Adrenal gland (tissue), 12 donors: Measurements from ENCODE around the gene SLC9A3. TPM values are rescaled to one million over a fixed set of nuclear protein-coding genes. Genes with fewer than 3 reads are reported as not detected.

Experiments used
- DNase-seq, 7 donors: peaks; one replicate each; pipeline ENCODE4 v3.0.0-alpha.2; 2019 to 2020
- H3K27ac ChIP-seq, 5 donors: fragments of 200-600 bp; sonication (generic) in 4 of 5; 1 replicate in 3 of 5; 2 replicates in 2 of 5; pipeline versions ENCODE4 v1.5.1 to v1.8.0; 2016 to 2020; ENCODE audit warnings: mild to moderate bottlenecking in 1 of 5
- H3K27me3 ChIP-seq: fragments of 200-600 bp; 2 replicates; pipeline ENCODE4 v1.8.0; 2021
- H3K36me3 ChIP-seq, 2 donors: fragments of 200-600 bp; replicated peaks in 1 of 2; 1 replicate in 1 of 2; 2 replicates in 1 of 2; pipeline versions ENCODE4 v1.5.1 to v1.8.0; 2018 to 2022
- H3K4me1 ChIP-seq, 2 donors: fragments of 200-600 bp; replicated peaks in 1 of 2; 1 replicate in 1 of 2; 2 replicates in 1 of 2; pipeline versions ENCODE4 v1.5.1 to v1.8.0; 2018 to 2021
- H3K4me3 ChIP-seq, 4 donors: fragments of 200-600 bp; sonication (generic) in 3 of 4; one replicate each; pipeline ENCODE4 v1.5.1; 2016 to 2018
- H3K9me3 ChIP-seq, 3 donors: fragments of 200-600 bp; sonication (generic) in 1 of 3; replicated peaks in 1 of 3; 1 replicate in 2 of 3; 2 replicates in 1 of 3; pipeline versions ENCODE4 v1.5.1 to v1.8.0; 2016 to 2021
- POLR2A ChIP-seq, 2 donors: fragments of 450-650 bp; IDR thresholded peaks; one replicate each; pipeline ENCODE4 v1.6.1; 2017; ENCODE audit warnings: antibody characterized with exemption in 2 of 2, mild to moderate bottlenecking in 2 of 2, moderate library complexity in 1 of 2
- WGBS, 4 donors: extraction: QIAGEN DNeasy Blood & Tissue Kit in 2 of 4; methylation state at CpG; one replicate each; pipeline versions ENCODE4 v1.1.5 to v1.1.7; 2013 to 2017; 5-methylcytosine and 5-hydroxymethylcytosine counted together
- intact Hi-C, 2 donors: fragments of 100-400 bp; cut with DNase I; formaldehyde crosslinking; loops; one replicate each; pipeline versions ENCODE4 v1.14.1 to v1.15.0; 2022 to 2023
- polyA plus RNA-seq, 3 donors: library from polyadenylated mRNA; stranded (reverse); fragments of 200-250 nt in 2 of 3; fragments of 350-450 nt in 1 of 3; fragmentation: Illumina TruSeq in 1 of 3; extraction: RNeasy Lipid Tissue Mini Kit (QIAGEN cat#74804) in 1 of 3; gene quantifications; one replicate each; pipeline ENCODE4 v1.2.3, GENCODE V29; 2013 to 2014
- total RNA-seq, 9 donors: library from RNA; depleted of rRNA in 4 of 9; stranded (reverse); fragments of >200 nt in 4 of 9; fragments of 120-200 nt in 1 of 9; fragmentation: NEBNext Ultra II Directional in 1 of 9; extraction: Animal tissue kit (Norgen Biotek cat#: 25700) in 1 of 9; gene quantifications; one replicate each; pipeline versions ENCODE4 v1.1.0 to v1.2.4, GENCODE V29; 2013 to 2023
- TF ChIP-seq, protein P1 (sequence below), 6 experiments: fragments of 450-650 bp in 4 of 6; fragments of 200-600 bp in 2 of 6; sonication (generic) in 1 of 6; IDR thresholded peaks; 1 replicate in 5 of 6; 2 replicates in 1 of 6; pipeline versions ENCODE4 v1.5.1 to v1.8.0; 2016 to 2021; ENCODE audit warnings: antibody characterized with exemption in 6 of 6, mild to moderate bottlenecking in 2 of 6, moderate library complexity in 1 of 6
- donor health status: healthy with polysubstance abuse.
- donor health status: Bipolar disorder and iron deficiency.
- donor health status: DM: yes; HTN: yes; CAD: no.
- donor health status: DM: no; HTN: no; CAD: no.
- donor health status: DM: no; HTN: no; CAD: no.
- donor health status: DM: yes; HTN: yes; CAD: no.

Gene SLC9A3
- total and polyA plus RNA-seq, 12 donors, result 0.83 to 5.5 (median 1.7) TPM

DNA sequence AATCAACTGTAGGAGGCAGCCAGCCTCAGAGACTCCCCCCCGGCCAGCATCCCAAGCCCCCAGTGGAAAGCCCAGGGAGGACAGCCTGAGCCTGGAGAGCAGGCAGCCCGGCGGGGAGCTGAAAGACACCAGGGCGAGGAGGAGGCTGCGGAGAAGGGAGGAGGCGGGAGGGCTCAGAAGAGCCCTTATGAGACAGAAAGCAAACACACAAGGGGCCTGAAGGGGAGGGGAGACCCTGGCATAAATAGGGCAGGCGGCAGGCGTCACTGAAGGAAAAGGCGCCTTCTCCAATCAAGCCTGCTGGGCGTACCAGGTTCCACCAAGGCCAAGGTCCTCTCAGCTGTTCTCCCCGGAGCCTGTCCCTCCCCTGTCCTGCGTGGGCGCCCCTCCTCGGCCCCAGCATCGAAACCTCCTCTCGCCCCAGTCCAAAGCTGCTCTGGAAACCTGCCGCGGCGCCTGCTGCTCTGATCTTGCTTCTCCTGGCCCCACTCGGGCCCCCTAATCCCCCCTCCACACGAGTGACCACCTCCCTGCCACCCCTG is 1.3 kb downstream of the SLC9A3 start:
- H3K9me3 ChIP-seq, result no peaks in the 10 kb centered on the region
- H3K36me3 ChIP-seq, result no peaks in the 10 kb centered on the region
- TF ChIP-seq, protein P1, sequence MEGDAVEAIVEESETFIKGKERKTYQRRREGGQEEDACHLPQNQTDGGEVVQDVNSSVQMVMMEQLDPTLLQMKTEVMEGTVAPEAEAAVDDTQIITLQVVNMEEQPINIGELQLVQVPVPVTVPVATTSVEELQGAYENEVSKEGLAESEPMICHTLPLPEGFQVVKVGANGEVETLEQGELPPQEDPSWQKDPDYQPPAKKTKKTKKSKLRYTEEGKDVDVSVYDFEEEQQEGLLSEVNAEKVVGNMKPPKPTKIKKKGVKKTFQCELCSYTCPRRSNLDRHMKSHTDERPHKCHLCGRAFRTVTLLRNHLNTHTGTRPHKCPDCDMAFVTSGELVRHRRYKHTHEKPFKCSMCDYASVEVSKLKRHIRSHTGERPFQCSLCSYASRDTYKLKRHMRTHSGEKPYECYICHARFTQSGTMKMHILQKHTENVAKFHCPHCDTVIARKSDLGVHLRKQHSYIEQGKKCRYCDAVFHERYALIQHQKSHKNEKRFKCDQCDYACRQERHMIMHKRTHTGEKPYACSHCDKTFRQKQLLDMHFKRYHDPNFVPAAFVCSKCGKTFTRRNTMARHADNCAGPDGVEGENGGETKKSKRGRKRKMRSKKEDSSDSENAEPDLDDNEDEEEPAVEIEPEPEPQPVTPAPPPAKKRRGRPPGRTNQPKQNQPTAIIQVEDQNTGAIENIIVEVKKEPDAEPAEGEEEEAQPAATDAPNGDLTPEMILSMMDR (IDR thresholded peaks at IDR 0.05), result no peak
- WGBS, 4 donors, result 12 to 25% (median 20%) methylated on average over 15 to 21 of the region's 21 CpGs
- no peak overlapping the region for H3K27ac ChIP-seq
- intact Hi-C loops, result no loop called here
- peaks cover 79% of the 10 kb centered on the region for H3K27me3 ChIP-seq
- DNase-seq, result no peak
- peaks cover 0 to 7% of the 10 kb centered on the region in 2 donors for H3K4me1 ChIP-seq
- H3K4me3 ChIP-seq, result no peak overlapping the region

DNA sequence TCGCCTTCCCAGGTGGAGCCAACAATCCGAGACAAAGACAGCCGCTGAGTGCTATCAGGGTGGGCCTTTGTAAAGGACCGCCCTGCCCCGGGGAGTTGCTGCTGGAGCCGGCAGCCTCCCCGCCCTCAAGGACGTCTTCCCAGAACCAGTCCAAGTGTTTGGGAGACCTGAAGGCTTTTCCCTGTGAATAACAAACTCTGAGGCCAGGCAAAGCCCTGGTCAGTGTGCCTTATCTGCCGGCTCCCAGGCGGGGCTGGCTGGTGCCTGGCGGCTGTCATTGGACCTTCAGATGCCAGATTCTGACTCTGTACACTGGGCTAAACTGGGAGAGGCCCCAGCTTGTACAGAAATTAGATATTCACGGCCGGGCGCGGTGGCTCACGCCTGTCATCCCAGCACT is 2.1 kb downstream of the SLC9A3 start:
- Histone ChIP-seq H3K36me3 (no peaks in the 10 kb centered on the region), H3K4me3 (no peak overlapping the region), H3K27ac (no peak overlapping the region), H3K9me3 (no peaks in the 10 kb centered on the region), H3K4me1 (peaks cover 0 to 7% of the 10 kb centered on the region in 2 donors), H3K27me3 (peaks cover 71% of the 10 kb centered on the region)
- 33 to 81% (median 48%) methylated on average over 5 to 16 of the region's 16 CpGs for WGBS, 4 donors
- DNase-seq, result peak in 1 of 7 donors; percentile 12
- TF ChIP-seq POLR2A (IDR thresholded peaks at IDR 0.05), result no peak
- TF ChIP-seq, protein P1 (IDR thresholded peaks at IDR 0.05), result no peak
- intact Hi-C loops, result no loop called here

- 63 to 67% (median 64%) methylated on average over 6 to 9 of the region's 9 CpGs for WGBS, 4 donors
- Histone ChIP-seq H3K27ac (no peak overlapping the region), H3K9me3 (no peaks in the 10 kb centered on the region), H3K27me3 (peaks cover 69% of the 10 kb centered on the region), H3K36me3 (no peaks in the 10 kb centered on the region), H3K4me3 (no peak overlapping the region), H3K4me1 (peaks cover 0 to 7% of the 10 kb centered on the region in 2 donors)
- TF ChIP-seq, protein P1 (IDR thresholded peaks at IDR 0.05), result no peak
- no peak for DNase-seq
- intact Hi-C loops, result no loop called here
These were observed 2.6 kb downstream of the SLC9A3 start for GRCh38 chr5:521680-522079.

DNA sequence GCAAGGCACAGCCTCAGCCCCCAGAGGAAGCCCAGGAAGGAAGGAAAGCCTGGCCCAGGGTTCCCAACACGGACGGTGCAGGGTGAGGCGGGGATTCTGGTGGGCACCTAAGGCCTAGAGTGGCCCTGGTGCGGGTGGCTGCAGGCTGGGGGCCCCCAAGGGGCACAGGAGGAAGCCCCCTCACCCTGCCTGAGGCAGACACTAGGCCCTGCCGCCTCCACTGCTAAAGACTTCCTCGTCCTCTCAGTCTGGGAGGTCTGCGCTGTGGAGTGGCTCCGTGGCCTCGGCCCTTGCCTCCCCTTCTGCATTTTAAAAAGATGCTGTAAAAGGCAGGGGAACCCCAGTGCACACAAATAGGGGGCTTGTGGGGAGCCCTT is 3.4 kb downstream of the SLC9A3 start:
- H3K9me3 ChIP-seq, result no peaks in the 10 kb centered on the region
- H3K27me3 ChIP-seq, result peaks cover 62% of the 10 kb centered on the region
- 83 to 100% (median 86%) methylated on average over 3 to 9 of the region's 9 CpGs for WGBS, 4 donors
- no peak overlapping the region for H3K27ac ChIP-seq
- intact Hi-C loops, result no loop called here
- no peaks in the 10 kb centered on the region for H3K36me3 ChIP-seq
- DNase-seq, result no peak
- peaks cover 0 to 7% of the 10 kb centered on the region in 2 donors for H3K4me1 ChIP-seq
- TF ChIP-seq POLR2A (IDR thresholded peaks at IDR 0.05), result no peak
- TF ChIP-seq, protein P1 (IDR thresholded peaks at IDR 0.05), result no peak
- no peak overlapping the region for H3K4me3 ChIP-seq
